GM12892 (cell line): Measurements from ENCODE around the gene LRIT2.

Experiments used
- POLR2A ChIP-seq: IDR thresholded peaks from 2 replicates; pipeline ENCODE4 v1.6.1; 2011; ENCODE audit warnings: low read depth, low read length, control low read depth
- POLR2AphosphoS5 ChIP-seq: IDR thresholded peaks from 2 replicates; pipeline ENCODE4 v1.6.1; 2011; ENCODE audit warnings: low read depth, low read length, control low read depth
- TAF1 ChIP-seq: IDR thresholded peaks from 2 replicates; pipeline ENCODE4 v1.6.1; 2011; ENCODE audit warnings: low read depth, mild to moderate bottlenecking, control low read depth, low read length, borderline replicate concordance

DNA sequence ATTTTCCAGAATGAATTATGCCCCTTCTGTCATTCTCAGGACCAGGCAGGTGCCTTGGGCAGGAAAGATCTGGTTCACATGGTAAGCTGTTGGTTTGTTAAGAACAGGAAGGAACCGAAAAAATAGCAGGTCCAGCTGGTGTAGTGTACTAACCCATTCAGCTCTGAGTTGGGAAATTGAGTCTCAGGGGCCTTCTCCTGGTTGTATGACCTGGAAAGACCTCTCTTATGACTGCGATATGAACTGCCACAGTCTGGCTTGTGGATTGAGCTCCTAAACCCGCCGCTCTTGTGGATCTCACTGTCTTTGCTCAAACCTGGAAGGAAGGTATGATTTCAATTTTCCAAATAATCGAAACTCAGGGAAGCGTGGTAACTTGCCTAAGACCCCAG, 11.5 kb upstream of the LRIT2 start:
- no peak for TF ChIP-seq POLR2A
- TF ChIP-seq POLR2AphosphoS5 = no peak
- no peak for TF ChIP-seq TAF1
